Suppressor macrophage (primary cell): ENCODE data around the gene DLX1.
"Not testable (repeated sequence)": the region's sequence is repeated elsewhere in the genome, so short reads cannot be mapped to it uniquely, and the experiment has no call there.

Experiments
- DNase-seq, 4 experiments: peaks; one replicate each; pipeline ENCODE4 v3.0.0-alpha.2; 2020 to 2022

DLX1 gene

GRCh38 chr2:172114579-172114978 is 29.3 kb downstream of the DLX1 start:
- no peak for DNase-seq

GRCh38 chr2:172116107-172116506 is 30.8 kb downstream of the DLX1 start:
- DNase-seq = no peak

- DNase-seq = no peak
These were observed 33.8 kb downstream of the DLX1 start for GRCh38 chr2:172119089-172119488.

- DNase-seq = no peak
These were observed 34.8 kb downstream of the DLX1 start for GRCh38 chr2:172120118-172120517.

- no peak for DNase-seq
These were observed 43.2 kb downstream of the DLX1 start for GRCh38 chr2:172128484-172128883.

- no peak for DNase-seq
These were observed 44.1 kb downstream of the DLX1 start for GRCh38 chr2:172129404-172129803.

- DNase-seq = no peak
These were observed 46.6 kb downstream of the DLX1 start for GRCh38 chr2:172131713-172132555.

- no peak for DNase-seq
These were observed 49.0 kb downstream of the DLX1 start for GRCh38 chr2:172134270-172134669.

GRCh38 chr2:172135446-172135845 is 50.1 kb downstream of the DLX1 start:
- DNase-seq = no peak

GRCh38 chr2:172137109-172137508 is 51.8 kb downstream of the DLX1 start:
- no peak for DNase-seq

GRCh38 chr2:172137943-172138342 is 52.6 kb downstream of the DLX1 start:
- no peak for DNase-seq

- not testable (repeated sequence) for DNase-seq
These were observed 53.4 kb downstream of the DLX1 start for GRCh38 chr2:172138727-172139126.
